Uterus (tissue), 2 donors: ENCODE data around the gene LY9.

ENCODE experiments used
- CTCF ChIP-seq, 4 experiments: fragments of 200-600 bp in 2 of 4; fragments of 450-650 bp in 2 of 4; sonication (generic) in 2 of 4; IDR thresholded peaks; one replicate each; pipeline ENCODE4 v1.5.1; 2016 to 2019; ENCODE audit warnings: antibody characterized with exemption in 4 of 4, mild to moderate bottlenecking in 2 of 4, moderate library complexity in 1 of 4
- POLR2A ChIP-seq, 2 donors: fragments of 450-650 bp; IDR thresholded peaks; one replicate each; pipeline ENCODE4 v1.6.1; 2016; ENCODE audit warnings: antibody characterized with exemption in 2 of 2, mild to moderate bottlenecking in 1 of 2, moderate library complexity in 1 of 2

GRCh38 chr1:160772331-160772730 lies 23.6 kb upstream of the LY9 start:
- TF ChIP-seq CTCF (IDR thresholded peaks at IDR 0.05): no peak
- TF ChIP-seq POLR2A (IDR thresholded peaks at IDR 0.05): no peak
